H9 (cell line): Measurements from ENCODE around the gene PLXNA4. TPM values are rescaled to one million over a fixed set of nuclear protein-coding genes. Genes with fewer than 3 reads are reported as not detected.

ENCODE experiments used
- DNase-seq: peaks from one replicate; pipeline ENCODE4 v3.0.0-alpha.2; 2017
- H2AFZ ChIP-seq: one replicate; pipeline ENCODE4 v1.6.1; 2013; ENCODE audit warnings: mild to moderate bottlenecking, low read length, control low read depth, moderate library complexity
- H2AK5ac ChIP-seq: 2 replicates; pipeline ENCODE4 v1.6.1; 2013; ENCODE audit warnings: low read length, control low read depth, mixed read lengths; ENCODE audit not compliant: insufficient read length
- H2BK120ac ChIP-seq: one replicate; pipeline ENCODE4 v1.6.1; 2013; ENCODE audit warnings: low read depth, mild to moderate bottlenecking, low read length, control low read depth, inconsistent platforms; ENCODE audit not compliant: poor library complexity, severe bottlenecking
- H2BK12ac ChIP-seq: 2 replicates; pipeline ENCODE4 v1.6.1; 2013; ENCODE audit warnings: low read length, control low read depth, mixed read lengths, low read depth; ENCODE audit not compliant: insufficient read length
- H2BK15ac ChIP-seq: 2 replicates; pipeline ENCODE4 v1.6.1; 2013; ENCODE audit warnings: low read depth, low read length, control low read depth
- H2BK20ac ChIP-seq: one replicate; pipeline ENCODE4 v1.6.1; 2013; ENCODE audit warnings: low read depth, mild to moderate bottlenecking, low read length, control low read depth, inconsistent platforms; ENCODE audit not compliant: poor library complexity, severe bottlenecking
- H2BK5ac ChIP-seq: 2 replicates; pipeline ENCODE4 v1.6.1; 2013; ENCODE audit warnings: low read length, control low read depth, mixed read lengths; ENCODE audit not compliant: insufficient read length
- H3K14ac ChIP-seq: 2 replicates; pipeline ENCODE4 v1.6.1; 2013; ENCODE audit warnings: low read length, control low read depth; ENCODE audit not compliant: insufficient read depth
- H3K18ac ChIP-seq: 2 replicates; pipeline ENCODE4 v1.6.1; 2013; ENCODE audit warnings: low read depth, mild to moderate bottlenecking, mixed read lengths, low read length, control low read depth; ENCODE audit not compliant: insufficient read length
- H3K23ac ChIP-seq: 2 replicates; pipeline ENCODE4 v1.6.1; 2013; ENCODE audit warnings: low read length, control low read depth, mixed read lengths, low read depth; ENCODE audit not compliant: insufficient read length
- H3K23me2 ChIP-seq: 2 replicates; pipeline ENCODE4 v1.6.1; 2013; ENCODE audit warnings: low read depth, mild to moderate bottlenecking, mixed read lengths, low read length, control low read depth; ENCODE audit not compliant: insufficient read length, poor library complexity, severe bottlenecking
- H3K27ac ChIP-seq: 2 replicates; pipeline ENCODE4 v1.5.1; 2013; ENCODE audit warnings: low read length, control low read depth, mixed read lengths, low read depth; ENCODE audit not compliant: insufficient read length
- H3K27me3 ChIP-seq: 2 replicates; pipeline ENCODE4 v1.6.1; 2013; ENCODE audit warnings: low read length, control low read depth, inconsistent platforms; ENCODE audit not compliant: insufficient read depth
- H3K4ac ChIP-seq: 2 replicates; pipeline ENCODE4 v1.6.1; 2013; ENCODE audit warnings: low read depth, mild to moderate bottlenecking, control low read depth, inconsistent platforms, low read length, moderate library complexity
- H3K4me1 ChIP-seq: 2 replicates; pipeline ENCODE4 v1.6.1; 2013; ENCODE audit warnings: low read length, control low read depth, inconsistent platforms; ENCODE audit not compliant: insufficient read depth
- H3K4me2 ChIP-seq: 2 replicates; pipeline ENCODE4 v1.6.1; 2013; ENCODE audit warnings: low read length, control low read depth, mixed read lengths; ENCODE audit not compliant: insufficient read length, insufficient read depth
- H3K56ac ChIP-seq: 2 replicates; pipeline ENCODE4 v1.6.1; 2013; ENCODE audit warnings: low read depth, mild to moderate bottlenecking, mixed read lengths, low read length, control low read depth; ENCODE audit not compliant: insufficient read length
- H3K79me1 ChIP-seq: 2 replicates; pipeline ENCODE4 v1.6.1; 2013; ENCODE audit warnings: low read depth, mild to moderate bottlenecking, moderate library complexity, low read length, control low read depth, inconsistent platforms; ENCODE audit not compliant: insufficient read depth, poor library complexity, severe bottlenecking
- H3K79me2 ChIP-seq: 2 replicates; pipeline ENCODE4 v1.6.1; 2013; ENCODE audit warnings: low read length, control low read depth, inconsistent platforms; ENCODE audit not compliant: insufficient read depth
- H3K9ac ChIP-seq: 2 replicates; pipeline ENCODE4 v1.6.1; 2013; ENCODE audit warnings: low read length, control low read depth, mixed read lengths; ENCODE audit not compliant: insufficient read length; ENCODE audit errors: extremely low read depth
- H3K9me3 ChIP-seq: one replicate; pipeline ENCODE4 v1.6.1; 2013; ENCODE audit warnings: low read depth, low read length, inconsistent platforms; ENCODE audit not compliant: control insufficient read depth
- H3T11ph ChIP-seq: one replicate; pipeline ENCODE4 v1.6.1; 2013; ENCODE audit warnings: mild to moderate bottlenecking, low read length, control low read depth, inconsistent platforms
- H4K20me1 ChIP-seq: one replicate; pipeline ENCODE4 v1.6.1; 2013; ENCODE audit not compliant: control insufficient read depth, insufficient read length, insufficient read depth
- H4K5ac ChIP-seq: 2 replicates; pipeline ENCODE4 v1.6.1; 2013; ENCODE audit warnings: low read depth, mild to moderate bottlenecking, mixed read lengths, low read length, control low read depth; ENCODE audit not compliant: insufficient read length
- H4K8ac ChIP-seq: replicated peaks from 2 replicates; pipeline ENCODE4 v1.6.1; 2013; ENCODE audit warnings: low read length, control low read depth, mixed read lengths, low read depth; ENCODE audit not compliant: insufficient read length
- H4K91ac ChIP-seq: 2 replicates; pipeline ENCODE4 v1.6.1; 2013; ENCODE audit warnings: low read depth, mild to moderate bottlenecking, moderate library complexity, mixed read lengths, low read length, control low read depth; ENCODE audit not compliant: insufficient read length
- H3K27ac Mint-ChIP-seq, 3 experiments: 2 replicates in 2 of 3; 3 replicates in 1 of 3; pipeline ENCODE4 v1.8.0; 2020 to 2021; ENCODE audit warnings: mixed read lengths in 3 of 3, mild to moderate bottlenecking in 1 of 3, moderate library complexity in 1 of 3
- H3K27me3 Mint-ChIP-seq: 2 replicates; pipeline ENCODE4 v1.8.0; 2021; ENCODE audit warnings: low read depth, mild to moderate bottlenecking, moderate library complexity, mixed read lengths
- H3K36me3 Mint-ChIP-seq, 3 experiments: 2 replicates in 2 of 3; 3 replicates in 1 of 3; pipeline ENCODE4 v1.8.0; 2020 to 2021; ENCODE audit warnings: low read depth in 3 of 3, mixed read lengths in 3 of 3; ENCODE audit not compliant: insufficient read depth in 1 of 3
- H3K4me1 Mint-ChIP-seq, 2 experiments: 2 replicates each; pipeline ENCODE4 v1.8.0; 2020; ENCODE audit warnings: mixed read lengths in 2 of 2
- H3K4me3 Mint-ChIP-seq, 2 experiments: 2 replicates in 1 of 2; 3 replicates in 1 of 2; pipeline ENCODE4 v1.8.0; 2020 to 2021; ENCODE audit warnings: mild to moderate bottlenecking in 2 of 2, mixed read lengths in 2 of 2, moderate library complexity in 1 of 2
- H3K9me3 Mint-ChIP-seq, 2 experiments: 2 replicates in 1 of 2; 3 replicates in 1 of 2; pipeline ENCODE4 v1.8.0; 2020; ENCODE audit warnings: mild to moderate bottlenecking in 2 of 2, mixed read lengths in 2 of 2, moderate library complexity in 1 of 2
- CTCF ChIP-seq: fragments of 200-600 bp; sonication (generic); conservative IDR thresholded peaks from 3 replicates; pipeline ENCODE4 v1.8.0; 2021; ENCODE audit warnings: antibody characterized with exemption, mild to moderate bottlenecking
- WGBS: extraction: QIAGEN DNeasy Blood & Tissue Kit; methylation state at CpG from one replicate; pipeline ENCODE4 v1.1.7; 2013; ENCODE audit warnings: missing lambda C conversion rate, low lambda C conversion rate, mixed read lengths; ENCODE audit not compliant: insufficient read length; ENCODE audit errors: extremely low coverage; 5-methylcytosine and 5-hydroxymethylcytosine counted together
- total RNA-seq: library from RNA; stranded (reverse); gene quantifications from 2 replicates; pipeline ENCODE4 v1.2.1, GENCODE V29; 2021

The PLXNA4 gene
- total RNA-seq, 1 experiment from 2014 or later: 0.35 TPM

DNA sequence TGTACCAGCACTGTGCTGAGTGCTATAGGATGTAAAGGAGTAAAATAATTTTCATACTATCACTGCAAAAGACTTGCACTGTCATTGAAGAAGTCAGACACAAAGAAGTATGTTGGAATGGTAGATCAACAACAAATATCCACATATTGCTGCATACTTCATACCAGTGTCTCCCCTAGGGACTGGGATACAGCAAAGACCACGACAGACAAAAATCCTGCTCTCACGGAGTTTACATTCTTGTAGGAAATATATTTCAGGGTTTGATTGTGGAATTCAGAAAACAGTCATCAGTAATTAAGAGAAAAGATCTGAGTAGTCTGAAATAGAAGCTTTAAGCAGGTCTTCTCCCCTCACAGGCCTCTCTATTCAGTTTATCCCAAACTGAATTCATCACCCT is 49.4 kb upstream of the PLXNA4 start:
- Histone ChIP-seq H3T11ph (no peak overlapping the region), H3K9ac (no peak overlapping the region), H3K4me1 (no peaks in the 10 kb centered on the region), H2BK5ac (no peak overlapping the region), H4K20me1 (no peaks in the 10 kb centered on the region), H2BK12ac (no peak overlapping the region), H2AFZ (no peak overlapping the region), H3K27ac (no peak overlapping the region), H4K91ac (no peak overlapping the region), H4K5ac (no peak overlapping the region), H2BK120ac (no peak overlapping the region), H3K23me2 (no peaks in the 10 kb centered on the region), H3K27me3 (no peaks in the 10 kb centered on the region), H2BK20ac (no peak overlapping the region), H3K18ac (no peak overlapping the region), H3K79me2 (no peaks in the 10 kb centered on the region; the same call in 1 of the 2 replicates), H3K4ac (no peak overlapping the region), H3K23ac (no peak overlapping the region), H3K56ac (no peak overlapping the region), H3K9me3 (no peaks in the 10 kb centered on the region), H3K14ac (no peak overlapping the region; the same call in 1 of the 2 replicates), H3K79me1 (no peaks in the 10 kb centered on the region), H2AK5ac (no peak overlapping the region), H2BK15ac (no peak overlapping the region), H4K8ac (no peak overlapping the region), H3K4me2 (no peak overlapping the region)
- no peak for TF ChIP-seq CTCF
- WGBS: no CpG with 5 or more reads among the region's 2 CpGs
- Mint-ChIP-seq H3K36me3 (no peaks in the 10 kb centered on the region), H3K27me3 (no peaks in the 10 kb centered on the region), H3K4me3 (no peak overlapping the region), H3K4me1 (peaks cover 4 to 7% of the 10 kb centered on the region in 2 experiments; a peak in 3 of 4 replicates), H3K27ac (no peak overlapping the region), H3K9me3 (no peaks in the 10 kb centered on the region)
- DNase-seq: no peak
